ENCODE data around the gene PLIN1. TPM values are rescaled to one million over a fixed set of nuclear protein-coding genes. Genes with fewer than 3 reads are reported as not detected.

The PLIN1 gene
- total RNA-seq, 1 donor from 2014 or later, result 0.07 TPM

- Histone ChIP-seq H3K36me3 (peaks cover 15% of the 10 kb centered on the region), H3K4me2 (no peak overlapping the region), H3K27ac (no peak overlapping the region), H3K9me3 (ENCODE audit: low read depth) (no peaks in the 10 kb centered on the region), H3K79me2 (ENCODE audit: low read depth) (no peaks in the 10 kb centered on the region), H3K4me3 (no peak overlapping the region), H3K9ac (no peak overlapping the region), H2AFZ (replicated peaks) (no peak overlapping the region), H3K27me3 (no peaks in the 10 kb centered on the region), H4K20me1 (ENCODE audit: low read depth) (peaks cover 8% of the 10 kb centered on the region), H3F3A (ENCODE audit: low read depth) (no peaks in the 10 kb centered on the region), H3K4me1 (no peaks in the 10 kb centered on the region)
- Mint-ChIP-seq H3K4me3 (no peak overlapping the region), H3K4me1 (no peaks in the 10 kb centered on the region), H3K27me3 (ENCODE audit: insufficient read depth, low read depth) (peaks cover 2% of the 10 kb centered on the region), H3K36me3 (peaks cover 50% of the 10 kb centered on the region), H3K9me3 (no peaks in the 10 kb centered on the region), H3K27ac (no peak overlapping the region)
- no peak for DNase-seq (ENCODE audit: low spot score)
- TF ChIP-seq EZH2phosphoT487 (IDR thresholded peaks at IDR 0.05) (no peak), EZH2 (IDR thresholded peaks at IDR 0.05) (no peak)
- TF ChIP-seq, protein P1, sequence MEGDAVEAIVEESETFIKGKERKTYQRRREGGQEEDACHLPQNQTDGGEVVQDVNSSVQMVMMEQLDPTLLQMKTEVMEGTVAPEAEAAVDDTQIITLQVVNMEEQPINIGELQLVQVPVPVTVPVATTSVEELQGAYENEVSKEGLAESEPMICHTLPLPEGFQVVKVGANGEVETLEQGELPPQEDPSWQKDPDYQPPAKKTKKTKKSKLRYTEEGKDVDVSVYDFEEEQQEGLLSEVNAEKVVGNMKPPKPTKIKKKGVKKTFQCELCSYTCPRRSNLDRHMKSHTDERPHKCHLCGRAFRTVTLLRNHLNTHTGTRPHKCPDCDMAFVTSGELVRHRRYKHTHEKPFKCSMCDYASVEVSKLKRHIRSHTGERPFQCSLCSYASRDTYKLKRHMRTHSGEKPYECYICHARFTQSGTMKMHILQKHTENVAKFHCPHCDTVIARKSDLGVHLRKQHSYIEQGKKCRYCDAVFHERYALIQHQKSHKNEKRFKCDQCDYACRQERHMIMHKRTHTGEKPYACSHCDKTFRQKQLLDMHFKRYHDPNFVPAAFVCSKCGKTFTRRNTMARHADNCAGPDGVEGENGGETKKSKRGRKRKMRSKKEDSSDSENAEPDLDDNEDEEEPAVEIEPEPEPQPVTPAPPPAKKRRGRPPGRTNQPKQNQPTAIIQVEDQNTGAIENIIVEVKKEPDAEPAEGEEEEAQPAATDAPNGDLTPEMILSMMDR (IDR thresholded peaks at IDR 0.05), result no peak
Measured at GRCh38 chr15:89621547-89621946, 57.6 kb downstream of the PLIN1 start.

- H3K79me2 ChIP-seq (ENCODE audit: low read depth), result peaks cover 6% of the 10 kb centered on the region
- H2AFZ ChIP-seq (replicated peaks), result no peak overlapping the region
- H3K27ac Mint-ChIP-seq, result no peak overlapping the region
- peaks cover 4% of the 10 kb centered on the region for H3K9me3 ChIP-seq (ENCODE audit: low read depth)
- no peaks in the 10 kb centered on the region for H3K27me3 Mint-ChIP-seq (ENCODE audit: insufficient read depth, low read depth)
- H3K4me1 Mint-ChIP-seq, result no peaks in the 10 kb centered on the region
- no peak for DNase-seq (ENCODE audit: low spot score)
- no peaks in the 10 kb centered on the region for H3F3A ChIP-seq (ENCODE audit: low read depth)
- no peak overlapping the region for H3K4me3 ChIP-seq
- H3K9me3 Mint-ChIP-seq, result peaks cover 16% of the 10 kb centered on the region
- H3K4me2 ChIP-seq, result no peak overlapping the region
- TF ChIP-seq EZH2phosphoT487 (IDR thresholded peaks at IDR 0.05) (no peak), EZH2 (IDR thresholded peaks at IDR 0.05) (no peak)
- TF ChIP-seq, protein P1 (IDR thresholded peaks at IDR 0.05), result no peak
- no peaks in the 10 kb centered on the region for H3K4me1 ChIP-seq
- no peak overlapping the region for H3K27ac ChIP-seq
- H3K36me3 ChIP-seq, result peaks cover 35% of the 10 kb centered on the region
- H3K4me3 Mint-ChIP-seq, result no peak overlapping the region
- H3K9ac ChIP-seq, result no peak overlapping the region
- no peaks in the 10 kb centered on the region for H4K20me1 ChIP-seq (ENCODE audit: low read depth)
- H3K36me3 Mint-ChIP-seq, result peaks cover 55% of the 10 kb centered on the region
- no peaks in the 10 kb centered on the region for H3K27me3 ChIP-seq
Measured at GRCh38 chr15:89616228-89616627, 62.9 kb downstream of the PLIN1 start.

DNA sequence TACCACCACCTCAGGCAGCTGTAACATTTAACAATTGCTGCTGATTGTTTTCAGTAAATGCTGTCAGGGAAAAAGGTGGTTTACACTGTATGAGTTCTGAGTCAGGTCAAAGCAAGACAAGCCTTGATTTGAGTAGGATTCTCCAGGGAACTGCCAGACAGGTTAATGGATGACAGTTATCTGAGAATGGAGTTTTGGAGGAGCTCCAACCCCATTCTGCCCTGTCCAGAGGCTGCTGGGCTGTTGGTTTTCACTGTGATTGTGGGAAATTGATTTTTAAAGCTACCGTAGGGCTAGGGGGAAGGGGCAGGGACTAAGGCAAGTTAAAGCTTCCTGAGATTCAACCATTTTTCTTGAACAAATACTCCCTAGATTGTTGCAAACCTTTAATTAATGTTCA is 64.0 kb downstream of the PLIN1 start:
- Histone ChIP-seq H3F3A (ENCODE audit: low read depth) (no peaks in the 10 kb centered on the region), H2AFZ (replicated peaks) (no peak overlapping the region), H3K9ac (no peak overlapping the region), H3K27me3 (no peaks in the 10 kb centered on the region), H3K27ac (no peak overlapping the region), H4K20me1 (ENCODE audit: low read depth) (no peaks in the 10 kb centered on the region), H3K4me3 (no peak overlapping the region), H3K79me2 (ENCODE audit: low read depth) (peaks cover 6% of the 10 kb centered on the region), H3K9me3 (ENCODE audit: low read depth) (peaks cover 7% of the 10 kb centered on the region), H3K36me3 (peaks cover 41% of the 10 kb centered on the region), H3K4me1 (no peaks in the 10 kb centered on the region), H3K4me2 (no peak overlapping the region)
- H3K4me3 Mint-ChIP-seq, result no peak overlapping the region
- TF ChIP-seq EZH2 (IDR thresholded peaks at IDR 0.05) (no peak), EZH2phosphoT487 (IDR thresholded peaks at IDR 0.05) (no peak)
- TF ChIP-seq, protein P1 (IDR thresholded peaks at IDR 0.05), result no peak
- peaks cover 63% of the 10 kb centered on the region for H3K36me3 Mint-ChIP-seq
- no peaks in the 10 kb centered on the region for H3K4me1 Mint-ChIP-seq
- no peak for DNase-seq (ENCODE audit: low spot score)
- H3K27ac Mint-ChIP-seq, result no peak overlapping the region
- H3K27me3 Mint-ChIP-seq (ENCODE audit: insufficient read depth, low read depth), result no peaks in the 10 kb centered on the region
- H3K9me3 Mint-ChIP-seq, result peaks cover 19% of the 10 kb centered on the region

Small RNA genes lying within 50 kb of the gene (small RNA-seq; reads per million reads assigned to genes)
- not detected for gene RNU6-132P

Other genes starting within 250 kb of the PLIN1 start
- not detected in 2 replicates for gene RHCG, start 182.8 kb downstream of the PLIN1 start, total RNA-seq (ENCODE audit: low replicate concordance)
- 19.6 and 25.7 TPM in 2 replicates for gene TICRR, start 103.9 kb downstream of the PLIN1 start, total RNA-seq (ENCODE audit: low replicate concordance)
- gene KIF7, start 23.9 kb downstream of the PLIN1 start, total RNA-seq (ENCODE audit: low replicate concordance), result 4.3 and 15.7 TPM in 2 replicates
- gene PEX11A, start 11.4 kb upstream of the PLIN1 start, total RNA-seq (ENCODE audit: low replicate concordance), result 4.5 and 5.2 TPM in 2 replicates
- 0.51 and 0.62 TPM in 2 replicates for gene WDR93, start 11.4 kb upstream of the PLIN1 start, total RNA-seq (ENCODE audit: low replicate concordance)
- 0.31 TPM in 1 of 2 replicates, not detected in the other for gene MESP1, start 71.9 kb upstream of the PLIN1 start, total RNA-seq (ENCODE audit: low replicate concordance)
- 0.19 TPM in 1 of 2 replicates, not detected in the other for gene MESP2, start 97.0 kb upstream of the PLIN1 start, total RNA-seq (ENCODE audit: low replicate concordance)
- 2.7 and 4.7 TPM in 2 replicates for gene ANPEP, start 135.5 kb upstream of the PLIN1 start, total RNA-seq (ENCODE audit: low replicate concordance)
- 75.3 and 77.1 TPM in 2 replicates for gene AP3S2, start 214.6 kb upstream of the PLIN1 start, total RNA-seq (ENCODE audit: low replicate concordance)
- gene ARPIN, start 233.6 kb upstream of the PLIN1 start, total RNA-seq (ENCODE audit: low replicate concordance), result 5.9 and 10.4 TPM in 2 replicates

All from neural progenitor cell (in vitro differentiated cells).